ENCODE results near the gene NRBF2. TPM values are rescaled to one million over a fixed set of nuclear protein-coding genes. Genes with fewer than 3 reads are reported as not detected.

Gene NRBF2
- total and polyA plus RNA-seq, 2 of the 4 experiments (the other 2 are of a cell fraction): 19.9 to 20.6 TPM

DNA sequence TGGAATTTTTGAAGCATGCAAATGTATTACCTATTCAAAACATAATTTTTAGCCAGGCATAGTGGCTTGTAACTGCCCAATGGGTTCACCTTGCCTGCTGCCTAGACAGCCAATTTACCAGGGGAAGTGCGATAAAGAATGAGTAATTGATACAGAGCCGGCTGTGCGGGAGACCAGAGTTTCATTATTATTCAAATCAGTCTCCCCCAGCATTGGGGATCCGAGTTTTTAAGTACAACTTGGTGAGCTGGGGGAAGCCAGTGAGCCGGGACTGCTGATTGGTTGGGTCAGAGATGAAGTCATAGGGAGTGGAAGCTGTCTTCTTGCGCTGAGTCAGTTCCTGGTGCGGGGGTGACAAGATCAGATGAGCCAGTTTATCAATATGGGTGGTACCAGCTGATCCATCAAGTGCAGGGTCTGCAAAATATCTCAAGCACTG, 29.1 kb upstream of the NRBF2 start:
- 80% methylated on average over 2 of the region's 7 CpGs; no CpG with 5 or more reads in 1 of the 2 experiments for WGBS, 2 experiments (ENCODE audit: extremely low coverage in 2 of 2, insufficient read length in 1 of 2)
- Histone ChIP-seq H3K9me1 (ENCODE audit: insufficient read depth, low read length) (peaks cover 3% of the 10 kb centered on the region), H3K14ac (replicated peaks; ENCODE audit: low read depth, low read length) (no peak overlapping the region), H2BK120ac (ENCODE audit: low read depth, low read length) (no peak overlapping the region), H4K91ac (ENCODE audit: insufficient read depth, low read depth, low read length) (no peak overlapping the region), H3K4ac (ENCODE audit: low read depth, low read length) (no peak overlapping the region), H3K4me1 (ENCODE audit: control insufficient read depth, insufficient read depth, low read length) (peaks cover 8% of the 10 kb centered on the region), H3K56ac (ENCODE audit: extremely low read depth, insufficient read depth, low read length) (no peak overlapping the region), H2AFZ (replicated peaks; ENCODE audit: low read length, poor library complexity) (no peak overlapping the region), H3K4me2 (ENCODE audit: low read depth, low read length) (no peak overlapping the region), H2AK5ac (ENCODE audit: low read depth, low read length) (no peak overlapping the region), H3K4me3 (ENCODE audit: insufficient read depth, low read depth, low read length) (no peak overlapping the region), H3K18ac (ENCODE audit: low read depth, low read length) (no peak overlapping the region), H2BK20ac (ENCODE audit: low read depth, low read length) (no peak overlapping the region), H3K27me3 (ENCODE audit: control insufficient read depth, insufficient read depth, low read length) (no peaks in the 10 kb centered on the region), H2BK5ac (ENCODE audit: low read depth, low read length, poor library complexity, severe bottlenecking) (no peak overlapping the region), H3K36me3 (ENCODE audit: control insufficient read depth, insufficient read depth, low read length) (no peaks in the 10 kb centered on the region), H2BK15ac (ENCODE audit: low read depth, low read length) (no peak overlapping the region), H3K27ac (ENCODE audit: insufficient read depth, low read length) (no peak overlapping the region), H4K5ac (ENCODE audit: low read depth, low read length) (no peak overlapping the region), H3K79me1 (ENCODE audit: low read depth in 1 of 2, low read length in 2 of 2) (no peaks in the 10 kb centered on the region), H3K9ac (ENCODE audit: low read depth, low read length) (no peak overlapping the region), H3K9me3 (ENCODE audit: control insufficient read depth, insufficient read depth, low read length) (no peaks in the 10 kb centered on the region), H2AK9ac (replicated peaks; ENCODE audit: low read depth, low read length, poor library complexity) (no peak overlapping the region), H4K20me1 (ENCODE audit: insufficient read depth, low read length) (no peaks in the 10 kb centered on the region), H3K23ac (ENCODE audit: low read depth, low read length) (no peak overlapping the region), H4K8ac (ENCODE audit: low read depth in 2 of 2, low read length in 2 of 2) (no peak overlapping the region)
- TF ChIP-seq NFE2L2 (IDR thresholded peaks at IDR 0.05; ENCODE audit: low read depth, low read length) (no peak), RCOR1 (IDR thresholded peaks at IDR 0.05; ENCODE audit: insufficient replicate concordance, low read length) (no peak), BHLHE40 (IDR thresholded peaks at IDR 0.05; ENCODE audit: low read depth, low read length) (no peak), MAZ (IDR thresholded peaks at IDR 0.05; ENCODE audit: borderline replicate concordance, low read depth, low read length) (no peak), CTCF (conservative IDR thresholded peaks at IDR 0.05; ENCODE audit: low read depth, low read length) (no peak), SMC3 (IDR thresholded peaks at IDR 0.05; ENCODE audit: low read depth, low read length) (no peak), POLR2A (IDR thresholded peaks at IDR 0.05; ENCODE audit: low read depth, low read length) (no peak), CHD1 (IDR thresholded peaks at IDR 0.05; ENCODE audit: low read depth, low read length) (no peak), CEBPB (IDR thresholded peaks at IDR 0.05; ENCODE audit: low read depth, low read length) (no peak)
- TF ChIP-seq, protein P1, sequence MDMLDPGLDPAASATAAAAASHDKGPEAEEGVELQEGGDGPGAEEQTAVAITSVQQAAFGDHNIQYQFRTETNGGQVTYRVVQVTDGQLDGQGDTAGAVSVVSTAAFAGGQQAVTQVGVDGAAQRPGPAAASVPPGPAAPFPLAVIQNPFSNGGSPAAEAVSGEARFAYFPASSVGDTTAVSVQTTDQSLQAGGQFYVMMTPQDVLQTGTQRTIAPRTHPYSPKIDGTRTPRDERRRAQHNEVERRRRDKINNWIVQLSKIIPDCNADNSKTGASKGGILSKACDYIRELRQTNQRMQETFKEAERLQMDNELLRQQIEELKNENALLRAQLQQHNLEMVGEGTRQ (IDR thresholded peaks at IDR 0.05; ENCODE audit: low read depth, low read length): no peak
- no TSS peak for BruUV-seq (replicated peaks)
- intact Hi-C loops (cut with micrococcal nuclease) (no loop called here), in situ Hi-C loops (cut with MboI; ENCODE audit: low sequenced_read_pairs) (no loop called here), dilution Hi-C loops (cut with HindIII; ENCODE audit: low sequenced_read_pairs, unreplicated experiment) (no loop called here)
- DNase-seq (no peak), ATAC-seq (ENCODE audit: low read depth) (no peak)
- ChIA-PET CTCF (no interaction called here), POLR2A (ENCODE audit: unreplicated experiment) (no interaction called here)

All from IMR-90 (cell line).